ENCODE data around the gene CFAP46. TPM values are rescaled to one million over a fixed set of nuclear protein-coding genes. Genes with fewer than 3 reads are reported as not detected.

CFAP46 gene
- total RNA-seq, 2 experiments from 2014 or later: 0.34 TPM; not detected in 1

DNA sequence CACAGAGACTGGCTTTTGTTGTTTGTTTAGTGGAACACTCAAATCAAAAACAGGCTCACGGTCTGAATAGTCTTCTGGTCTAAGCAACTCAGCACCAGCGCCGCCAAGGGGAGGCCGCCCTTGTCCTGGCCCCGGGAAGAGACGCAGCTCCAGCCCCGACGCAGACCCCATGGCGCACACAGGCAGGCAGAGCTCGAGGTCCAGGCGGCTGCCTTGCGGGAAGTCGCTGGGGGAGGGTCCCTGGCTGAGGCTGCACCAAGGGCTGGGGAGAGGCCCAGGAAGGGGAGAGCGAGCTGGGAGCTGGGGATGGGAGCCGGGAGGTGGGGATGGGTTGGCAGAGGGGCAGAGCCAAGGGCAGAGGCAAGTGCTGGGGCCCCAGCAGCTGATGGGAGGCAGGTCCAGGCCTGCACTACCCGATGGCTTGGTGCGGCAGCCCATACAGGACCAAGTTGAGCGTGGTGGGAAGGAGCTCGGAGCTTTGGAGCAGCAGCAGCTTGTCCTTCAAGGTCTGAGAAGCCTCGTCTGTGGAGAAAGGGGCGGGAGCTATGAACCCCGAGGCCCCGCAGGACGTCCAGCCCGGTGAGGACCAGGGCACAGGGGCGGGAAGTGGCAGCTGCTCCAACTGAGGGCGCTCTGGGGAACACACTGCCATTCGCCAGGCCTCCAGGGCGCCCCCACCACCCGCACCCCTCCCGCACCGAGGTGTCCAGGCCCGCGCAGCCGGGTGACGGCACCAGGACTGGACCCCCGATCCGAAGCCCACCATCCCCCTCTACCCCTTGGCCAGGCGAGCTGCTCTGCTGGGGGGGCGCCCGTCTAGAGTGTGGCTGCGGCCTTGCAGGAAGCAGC lies 133.8 kb downstream of the CFAP46 start:
- no peaks in the 10 kb centered on the region for H3K27me3 Mint-ChIP-seq
- no peaks in the 10 kb centered on the region for H3K36me3 Mint-ChIP-seq (ENCODE audit: low read depth)
- no peak overlapping the region for H3K4me3 Mint-ChIP-seq
- TF ChIP-seq, protein P1, sequence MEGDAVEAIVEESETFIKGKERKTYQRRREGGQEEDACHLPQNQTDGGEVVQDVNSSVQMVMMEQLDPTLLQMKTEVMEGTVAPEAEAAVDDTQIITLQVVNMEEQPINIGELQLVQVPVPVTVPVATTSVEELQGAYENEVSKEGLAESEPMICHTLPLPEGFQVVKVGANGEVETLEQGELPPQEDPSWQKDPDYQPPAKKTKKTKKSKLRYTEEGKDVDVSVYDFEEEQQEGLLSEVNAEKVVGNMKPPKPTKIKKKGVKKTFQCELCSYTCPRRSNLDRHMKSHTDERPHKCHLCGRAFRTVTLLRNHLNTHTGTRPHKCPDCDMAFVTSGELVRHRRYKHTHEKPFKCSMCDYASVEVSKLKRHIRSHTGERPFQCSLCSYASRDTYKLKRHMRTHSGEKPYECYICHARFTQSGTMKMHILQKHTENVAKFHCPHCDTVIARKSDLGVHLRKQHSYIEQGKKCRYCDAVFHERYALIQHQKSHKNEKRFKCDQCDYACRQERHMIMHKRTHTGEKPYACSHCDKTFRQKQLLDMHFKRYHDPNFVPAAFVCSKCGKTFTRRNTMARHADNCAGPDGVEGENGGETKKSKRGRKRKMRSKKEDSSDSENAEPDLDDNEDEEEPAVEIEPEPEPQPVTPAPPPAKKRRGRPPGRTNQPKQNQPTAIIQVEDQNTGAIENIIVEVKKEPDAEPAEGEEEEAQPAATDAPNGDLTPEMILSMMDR (IDR thresholded peaks at IDR 0.05): no peak
- no peak overlapping the region for H3K27ac Mint-ChIP-seq
- no peak for DNase-seq
- no peaks in the 10 kb centered on the region for H3K9me3 Mint-ChIP-seq
- H3K4me1 Mint-ChIP-seq (ENCODE audit: low read depth): no peaks in the 10 kb centered on the region
- CTCF ChIA-PET: no interaction called here
- no peak for ATAC-seq
- intact Hi-C loops (cut with micrococcal nuclease): no loop called here
- POLR2A ChIA-PET: no interaction called here

DNA sequence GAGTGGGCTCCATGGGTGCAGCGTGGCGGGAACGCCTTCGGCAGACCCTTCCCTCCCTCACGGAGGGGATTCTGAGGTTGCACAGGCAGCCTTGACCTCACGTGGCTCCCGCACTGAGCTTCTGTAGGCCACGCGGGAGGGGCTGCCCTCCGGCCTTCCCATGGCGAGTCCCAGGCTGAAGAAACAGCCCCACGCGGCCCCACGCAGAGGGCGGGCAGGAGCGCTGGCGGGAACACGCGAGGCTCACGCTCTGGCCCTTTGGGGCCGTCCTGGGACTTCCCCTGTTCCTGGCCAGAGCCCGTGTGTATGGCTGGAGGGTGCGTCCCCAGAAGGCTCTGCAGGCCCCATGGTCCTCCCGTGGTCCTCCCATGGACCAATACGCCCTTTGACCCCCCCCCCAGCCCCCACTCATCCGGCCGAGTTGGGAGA lies 134.7 kb downstream of the CFAP46 start:
- H3K27ac Mint-ChIP-seq: no peak overlapping the region
- DNase-seq (no peak), ATAC-seq (no peak)
- POLR2A ChIA-PET: no interaction called here
- H3K9me3 Mint-ChIP-seq: no peaks in the 10 kb centered on the region
- intact Hi-C loops (cut with micrococcal nuclease): no loop called here
- TF ChIP-seq, protein P1 (IDR thresholded peaks at IDR 0.05): no peak
- H3K4me1 Mint-ChIP-seq (ENCODE audit: low read depth): no peaks in the 10 kb centered on the region
- H3K4me3 Mint-ChIP-seq: no peak overlapping the region
- CTCF ChIA-PET: no interaction called here
- H3K36me3 Mint-ChIP-seq (ENCODE audit: low read depth): no peaks in the 10 kb centered on the region
- no peaks in the 10 kb centered on the region for H3K27me3 Mint-ChIP-seq

DNA sequence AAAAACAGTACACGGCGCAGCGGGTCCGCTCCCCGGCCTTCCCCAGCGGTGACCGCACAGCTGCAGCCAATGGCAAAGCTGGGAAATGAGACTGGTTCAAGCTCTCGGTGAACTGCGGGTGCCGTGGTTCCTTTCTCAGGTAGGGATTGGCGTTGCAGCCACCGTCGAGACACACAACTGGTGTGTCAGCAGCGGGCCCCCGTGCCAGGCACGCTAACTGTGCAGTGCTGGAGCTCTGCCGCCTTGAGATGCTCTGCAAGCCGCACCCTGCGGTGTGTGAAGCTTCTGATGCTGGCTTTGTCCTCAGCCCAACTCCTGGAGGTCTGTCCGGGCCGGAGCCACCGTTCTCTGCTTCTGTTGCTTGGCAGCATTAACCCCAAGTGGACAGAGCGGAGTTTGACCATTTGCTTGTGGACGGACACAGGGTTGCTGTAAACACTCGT lies 135.8 kb downstream of the CFAP46 start:
- H3K36me3 Mint-ChIP-seq (ENCODE audit: low read depth): no peaks in the 10 kb centered on the region
- no peaks in the 10 kb centered on the region for H3K9me3 Mint-ChIP-seq
- TF ChIP-seq, protein P1 (IDR thresholded peaks at IDR 0.05): no peak
- H3K4me1 Mint-ChIP-seq (ENCODE audit: low read depth): no peaks in the 10 kb centered on the region
- ATAC-seq: no peak
- no peak for DNase-seq
- no peak overlapping the region for H3K4me3 Mint-ChIP-seq
- ChIA-PET POLR2A (no interaction called here), CTCF (no interaction called here)
- intact Hi-C loops (cut with micrococcal nuclease): no loop called here
- no peaks in the 10 kb centered on the region for H3K27me3 Mint-ChIP-seq
- no peak overlapping the region for H3K27ac Mint-ChIP-seq

DNA sequence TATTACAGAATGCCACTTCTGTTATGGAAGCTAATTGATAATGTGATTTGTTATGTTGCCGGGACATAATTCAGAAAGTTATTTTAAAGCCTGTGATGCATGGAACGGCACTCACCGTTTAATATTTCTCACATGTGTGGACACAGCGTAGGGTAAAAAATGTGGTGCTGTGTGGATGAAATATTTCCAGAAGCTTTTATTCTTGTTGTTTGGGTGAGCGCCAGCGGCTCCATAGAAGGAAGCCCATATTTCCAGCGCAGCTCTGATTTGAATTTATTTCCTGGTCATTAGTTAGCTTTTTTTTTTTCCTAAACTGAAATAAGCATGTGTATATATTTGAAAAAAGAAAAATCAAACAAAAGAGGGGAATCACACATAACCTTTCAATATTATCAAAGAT lies 136.3 kb downstream of the CFAP46 start:
- Mint-ChIP-seq H3K36me3 (ENCODE audit: low read depth) (no peaks in the 10 kb centered on the region), H3K27ac (no peak overlapping the region), H3K4me1 (ENCODE audit: low read depth) (no peaks in the 10 kb centered on the region), H3K9me3 (no peaks in the 10 kb centered on the region), H3K27me3 (no peaks in the 10 kb centered on the region), H3K4me3 (no peak overlapping the region)
- ATAC-seq (no peak), DNase-seq (no peak)
- POLR2A ChIA-PET: no interaction called here
- TF ChIP-seq, protein P1 (IDR thresholded peaks at IDR 0.05): no peak
- CTCF ChIA-PET: no interaction called here
- intact Hi-C loops (cut with micrococcal nuclease): no loop called here

DNA sequence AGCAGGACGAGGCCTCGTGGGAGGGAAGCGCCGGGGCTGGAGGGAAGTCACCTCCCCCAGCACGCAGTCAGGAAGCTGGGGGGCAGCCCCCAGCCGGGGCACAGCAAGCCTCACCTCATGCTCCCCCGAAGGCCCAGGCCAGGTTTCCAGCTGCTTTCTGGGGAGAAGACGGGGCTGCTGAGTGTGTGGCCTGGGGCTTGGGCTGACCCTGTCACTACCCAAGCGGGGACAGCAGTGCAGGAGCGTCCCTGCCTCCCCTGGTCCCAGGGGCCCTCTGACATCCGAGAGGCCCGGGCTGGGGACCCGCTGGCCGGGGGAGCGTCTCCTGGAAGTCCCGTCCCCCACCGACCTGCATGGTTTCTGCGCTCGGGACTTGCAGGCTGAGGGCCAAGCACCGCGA lies 136.8 kb downstream of the CFAP46 start:
- DNase-seq: no peak
- no peaks in the 10 kb centered on the region for H3K9me3 Mint-ChIP-seq

More for the DNA sequence above, 136.8 kb downstream of the CFAP46 start:
- no peaks in the 10 kb centered on the region for H3K36me3 Mint-ChIP-seq (ENCODE audit: low read depth)
- no peaks in the 10 kb centered on the region for H3K4me1 Mint-ChIP-seq (ENCODE audit: low read depth)
- no peak for ATAC-seq
- intact Hi-C loops (cut with micrococcal nuclease): no loop called here
- ChIA-PET POLR2A (no interaction called here), CTCF (no interaction called here)
- H3K4me3 Mint-ChIP-seq: no peak overlapping the region
- TF ChIP-seq, protein P1 (IDR thresholded peaks at IDR 0.05): no peak
- H3K27me3 Mint-ChIP-seq: no peaks in the 10 kb centered on the region
- H3K27ac Mint-ChIP-seq: no peak overlapping the region

Data from activated CD8-positive, alpha-beta T cell treated with anti-CD3 and anti-CD28 coated beads for 36 hours (primary cell).